A549 (cell line): ENCODE measurements around the gene ACTN1.

Source experiments
- KDM1A ChIP-seq: fragments of 200-600 bp; sonication (generic); IDR thresholded peaks from 2 replicates; pipeline ENCODE4 v1.6.1; 2016; ENCODE audit warnings: low read depth, mild to moderate bottlenecking
- MAX ChIP-seq: IDR thresholded peaks from 2 replicates; pipeline ENCODE4 v1.6.1; 2012

DNA sequence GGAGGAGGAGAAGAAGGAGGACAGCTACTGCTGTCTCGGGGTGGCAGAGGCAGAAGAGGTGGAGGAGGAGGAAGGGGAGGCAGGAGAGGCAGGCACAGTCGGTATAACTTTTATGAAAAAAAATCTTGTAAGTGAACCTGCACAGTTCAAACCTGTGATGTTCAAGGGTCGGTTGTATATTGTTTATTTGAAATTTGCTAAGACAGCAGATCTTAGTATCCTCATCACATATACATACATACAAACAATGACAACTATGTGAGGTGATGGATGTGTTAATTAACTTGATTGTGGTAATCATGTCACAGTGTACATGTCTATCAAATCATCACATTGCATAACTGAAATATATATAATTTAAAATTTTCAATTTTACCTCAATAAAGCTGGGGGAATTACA lies 19.0 kb downstream of the ACTN1 start:
- no peak for TF ChIP-seq KDM1A
- no peak for TF ChIP-seq MAX
